Spinal cord (tissue), 10 donors: Measurements from ENCODE around the gene ZCCHC13. TPM values are rescaled to one million over a fixed set of nuclear protein-coding genes. Genes with fewer than 3 reads are reported as not detected.

Experiments used
- DNase-seq, 6 donors: peaks; one replicate each; pipeline versions ENCODE4 v3.0.0 to v3.0.0-alpha.2; 2013 to 2015; ENCODE audit warnings: low spot score in 6 of 6, low read depth in 4 of 6
- H3K27ac ChIP-seq: one replicate; pipeline ENCODE4 v1.5.1; 2013; ENCODE audit warnings: low read depth, low read length, control low read depth
- H3K27me3 ChIP-seq: one replicate; pipeline ENCODE4 v1.6.1; 2013; ENCODE audit warnings: low read length; ENCODE audit not compliant: control insufficient read depth, insufficient read depth
- H3K36me3 ChIP-seq: one replicate; pipeline ENCODE4 v1.6.1; 2013; ENCODE audit warnings: low read length; ENCODE audit not compliant: control insufficient read depth, insufficient read depth
- H3K4me1 ChIP-seq: one replicate; pipeline ENCODE4 v1.6.1; 2013; ENCODE audit warnings: low read length; ENCODE audit not compliant: control insufficient read depth, insufficient read depth
- H3K4me3 ChIP-seq: one replicate; pipeline ENCODE4 v1.5.1; 2013; ENCODE audit warnings: low read depth, low read length, control low read depth
- H3K9me3 ChIP-seq: one replicate; pipeline ENCODE4 v1.6.1; 2013; ENCODE audit warnings: low read length; ENCODE audit not compliant: control insufficient read depth, insufficient read depth
- WGBS: methylation state at CpG from one replicate; pipeline ENCODE4 v1.1.5; 2013; ENCODE audit warnings: missing lambda C conversion rate; ENCODE audit not compliant: insufficient coverage; 5-methylcytosine and 5-hydroxymethylcytosine counted together
- polyA plus RNA-seq, 2 donors: library from polyadenylated mRNA; unstranded; fragments of 120-200 nt; gene quantifications; one replicate each; pipeline ENCODE4 v1.2.1, GENCODE V29; 2013; ENCODE audit not compliant: insufficient read length in 2 of 2
- small RNA-seq: library from RNA; depleted of rRNA; stranded (forward); fragments of <200 nt; gene quantifications from one replicate; pipeline ENCODE3, GENCODE V24; 2014; ENCODE audit warnings: low replicate concordance
- total RNA-seq, 2 donors: library from RNA; depleted of rRNA in 1 of 2; stranded (reverse); fragments of 120-200 nt in 1 of 2; fragments of >200 nt in 1 of 2; gene quantifications; one replicate each; pipeline versions ENCODE4 v1.2.3 to v1.2.4, GENCODE V29; 2013 to 2014
- donor health status: healthy.

Gene ZCCHC13
- total and polyA plus RNA-seq, 4 donors, result not detected

DNA sequence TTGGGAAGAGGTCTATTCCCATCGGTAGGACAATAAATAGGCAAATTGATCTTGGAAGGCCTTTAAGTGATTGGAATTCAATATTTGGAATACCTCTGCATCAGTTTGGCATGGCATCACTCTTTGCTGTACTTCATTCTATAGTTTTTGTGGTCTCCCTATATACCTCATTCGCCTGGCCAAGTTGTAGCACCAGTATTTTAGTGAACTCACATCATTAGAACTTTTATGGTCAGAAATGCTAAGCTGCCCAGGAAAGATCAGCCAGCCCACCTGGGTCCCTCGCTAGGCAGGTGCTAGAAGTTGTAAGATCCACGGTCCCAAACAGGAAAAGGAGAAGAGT is 40.3 kb downstream of the ZCCHC13 start:
- Histone ChIP-seq H3K9me3 (no peaks in the 10 kb centered on the region), H3K27ac (no peak overlapping the region), H3K4me1 (no peaks in the 10 kb centered on the region), H3K27me3 (peaks cover 8% of the 10 kb centered on the region), H3K36me3 (no peaks in the 10 kb centered on the region), H3K4me3 (no peak overlapping the region)
- no peak for DNase-seq
- 52% methylated on average over 3 of the region's 4 CpGs for WGBS

DNA sequence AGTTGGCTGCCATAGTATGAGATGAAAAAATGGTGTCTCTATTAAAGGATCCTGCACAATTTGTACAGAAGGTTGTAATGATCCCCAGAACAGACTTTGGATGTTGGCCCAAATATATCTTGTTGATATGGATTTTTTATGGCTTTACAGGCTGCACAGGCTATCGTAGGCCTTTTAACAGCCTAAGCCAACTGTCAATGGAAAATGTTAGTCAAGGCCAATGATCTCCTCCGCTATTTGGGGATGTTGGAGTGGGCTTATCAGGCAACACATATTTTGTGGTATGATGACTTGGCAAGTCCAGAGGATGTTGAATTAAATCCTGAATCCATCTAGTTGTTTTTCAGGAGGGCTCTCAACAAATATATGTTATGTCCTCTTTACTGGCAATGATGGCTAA is 42.1 kb downstream of the ZCCHC13 start:
- no peak overlapping the region for H3K4me3 ChIP-seq
- H3K27ac ChIP-seq, result no peak overlapping the region
- H3K4me1 ChIP-seq, result no peaks in the 10 kb centered on the region
- 69% methylated on average over 2 of the region's 2 CpGs for WGBS
- H3K9me3 ChIP-seq, result no peaks in the 10 kb centered on the region
- H3K27me3 ChIP-seq, result peaks cover 8% of the 10 kb centered on the region
- DNase-seq, result peak in 1 of 6 donors; percentile 2
- no peaks in the 10 kb centered on the region for H3K36me3 ChIP-seq

DNA sequence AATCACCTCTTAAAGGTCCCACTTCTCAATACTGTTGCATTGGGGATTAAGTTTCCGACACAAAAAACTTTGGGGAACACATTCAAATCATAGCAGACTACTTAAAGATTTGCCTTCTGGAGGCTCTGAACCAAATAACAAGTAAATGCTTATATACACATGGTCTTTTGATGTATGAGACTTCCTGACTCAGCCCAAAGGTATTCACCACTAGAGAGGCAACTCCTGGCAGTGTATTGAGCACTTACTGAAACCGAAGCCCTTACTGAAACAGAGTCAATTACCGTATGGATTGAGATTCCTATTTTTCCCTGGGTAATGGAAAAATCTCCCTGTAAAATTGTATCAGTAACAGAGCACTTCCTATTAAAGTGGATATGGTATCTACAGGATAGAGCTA is 45.4 kb downstream of the ZCCHC13 start:
- Histone ChIP-seq H3K36me3 (no peaks in the 10 kb centered on the region), H3K27ac (no peak overlapping the region), H3K4me1 (no peaks in the 10 kb centered on the region), H3K4me3 (no peak overlapping the region), H3K9me3 (no peaks in the 10 kb centered on the region), H3K27me3 (peaks cover 8% of the 10 kb centered on the region)
- DNase-seq, result no peak
- WGBS, result no CpG with 5 or more reads among the region's 3 CpGs

DNA sequence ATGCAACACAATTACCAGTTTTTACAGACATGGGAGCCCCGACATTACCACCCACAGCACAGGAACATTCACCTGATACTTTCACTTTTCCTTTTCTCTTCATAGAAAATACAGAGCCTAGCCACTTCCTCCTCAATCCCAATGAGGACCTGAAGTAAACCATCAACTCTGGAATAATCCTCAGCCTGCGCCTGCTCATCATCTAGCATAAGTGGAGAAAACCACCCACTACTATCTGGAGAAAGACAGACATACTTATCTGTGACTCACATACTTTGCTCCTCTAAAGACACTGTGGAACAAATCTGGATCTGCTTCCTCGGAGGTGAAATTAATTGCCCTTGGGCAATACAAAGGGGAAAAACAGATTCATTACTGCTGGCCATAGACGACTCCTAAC is 47.8 kb downstream of the ZCCHC13 start:
- no peaks in the 10 kb centered on the region for H3K36me3 ChIP-seq
- no peaks in the 10 kb centered on the region for H3K9me3 ChIP-seq
- H3K4me3 ChIP-seq, result no peak overlapping the region
- DNase-seq, result no peak
- WGBS, result 80% methylated on average over 3 of the region's 4 CpGs
- peaks cover 8% of the 10 kb centered on the region for H3K27me3 ChIP-seq
- H3K27ac ChIP-seq, result no peak overlapping the region
- H3K4me1 ChIP-seq, result no peaks in the 10 kb centered on the region

DNA sequence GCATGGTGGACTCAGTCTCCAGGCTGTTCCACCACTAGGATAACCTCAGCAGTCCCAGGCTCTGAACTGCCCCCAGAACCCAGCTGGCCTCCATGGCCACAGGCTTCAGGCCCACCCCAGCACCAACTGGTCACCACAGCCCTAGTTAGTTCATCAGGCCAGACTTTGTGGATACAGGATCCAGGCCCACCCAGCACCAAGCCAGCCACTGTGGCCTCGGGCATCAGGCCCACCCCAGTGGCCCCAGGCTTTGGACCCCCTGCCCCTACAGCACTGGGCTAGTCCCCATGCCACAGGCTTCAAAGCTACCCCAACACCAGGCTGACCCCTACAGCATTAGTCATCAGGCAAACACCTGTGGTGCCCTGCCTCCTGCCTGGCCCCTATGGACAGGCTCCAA is 50.0 kb downstream of the ZCCHC13 start:
- peaks cover 4% of the 10 kb centered on the region for H3K27me3 ChIP-seq
- WGBS, result 40% methylated on average over 1 of the region's 1 CpG
- DNase-seq, result no peak

More for the DNA sequence above, 50.0 kb downstream of the ZCCHC13 start:
- no peaks in the 10 kb centered on the region for H3K36me3 ChIP-seq
- H3K4me1 ChIP-seq, result no peaks in the 10 kb centered on the region
- H3K4me3 ChIP-seq, result no peak overlapping the region
- H3K9me3 ChIP-seq, result no peaks in the 10 kb centered on the region
- no peak overlapping the region for H3K27ac ChIP-seq

Small RNA genes lying within 50 kb of the gene (small RNA-seq; reads per million reads assigned to genes)
- gene AC004386.2 (not detected), gene MIR374A (72.9 reads per million, percentile 98 among the genes with 10 or more reads in this experiment), gene MIR545 (0.30 reads per million, percentile 28 among the genes with 10 or more reads in this experiment), gene RF02119 (not detected), gene RF02120 (not detected), gene RF02121 (not detected), gene RF02122 (not detected), gene RF02123 (not detected)

Other genes with a start within 250 kb of the ZCCHC13 start
- gene SLC16A2, start 117.3 kb downstream of the ZCCHC13 start, total RNA-seq, result 10 to 100 TPM; 21.0 to 35.3 TPM
- gene SLC16A2, start 117.3 kb downstream of the ZCCHC13 start, polyA plus RNA-seq, result 10 to 100 TPM; 53.3 to 57.7 TPM